Measurements from ENCODE around the gene GRIN2C.

The GRIN2C gene

GRCh38 chr17:74892013-74892841, 32.5 kb upstream of the GRIN2C start:
- Mint-ChIP-seq H3K4me3 (no peak overlapping the region), H3K4me1 (ENCODE audit: low read depth) (peaks cover 3% of the 10 kb centered on the region), H3K27me3 (peaks cover 42% of the 10 kb centered on the region), H3K36me3 (ENCODE audit: low read depth) (no peaks in the 10 kb centered on the region), H3K27ac (no peak overlapping the region), H3K9me3 (no peaks in the 10 kb centered on the region)

DNA sequence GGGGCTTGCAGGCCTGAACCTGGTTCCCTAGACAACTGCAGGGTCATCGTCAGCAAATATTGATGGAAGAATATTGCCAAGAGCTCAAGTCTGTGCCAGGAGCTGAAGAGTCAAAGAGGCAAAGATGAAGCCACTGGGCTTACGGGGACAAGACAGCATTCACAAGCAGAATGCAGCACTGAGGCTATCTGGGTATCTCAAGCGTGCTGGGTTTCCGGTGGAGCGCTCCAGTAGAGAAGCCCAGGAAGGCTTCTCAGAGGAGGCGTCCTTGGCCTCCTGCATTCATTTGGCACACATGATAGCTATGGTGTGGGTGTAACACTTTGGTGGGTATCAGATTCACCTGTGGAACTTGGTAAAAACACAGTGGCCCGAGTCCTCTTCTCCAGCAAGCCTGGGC, 30.9 kb upstream of the GRIN2C start:
- Mint-ChIP-seq H3K4me3 (no peak overlapping the region), H3K36me3 (ENCODE audit: low read depth) (no peaks in the 10 kb centered on the region), H3K27me3 (peaks cover 33% of the 10 kb centered on the region)

GRCh38 chr17:74888469-74888868, 28.8 kb upstream of the GRIN2C start:
- no peak overlapping the region for H3K4me3 Mint-ChIP-seq
- H3K27ac Mint-ChIP-seq, result no peak overlapping the region
- H3K36me3 Mint-ChIP-seq (ENCODE audit: low read depth), result no peaks in the 10 kb centered on the region
- no peaks in the 10 kb centered on the region for H3K4me1 Mint-ChIP-seq (ENCODE audit: low read depth)
- H3K27me3 Mint-ChIP-seq, result peaks cover 22% of the 10 kb centered on the region
- no peaks in the 10 kb centered on the region for H3K9me3 Mint-ChIP-seq

More for the DNA sequence above, 30.9 kb upstream of the GRIN2C start:
- Mint-ChIP-seq H3K4me1 (ENCODE audit: low read depth) (peaks cover 3% of the 10 kb centered on the region), H3K27ac (no peak overlapping the region), H3K9me3 (no peaks in the 10 kb centered on the region)

GRCh38 chr17:74883241-74883745, 23.6 kb upstream of the GRIN2C start:
- H3K36me3 Mint-ChIP-seq (ENCODE audit: low read depth), result no peaks in the 10 kb centered on the region
- no peaks in the 10 kb centered on the region for H3K4me1 Mint-ChIP-seq (ENCODE audit: low read depth)
- H3K27me3 Mint-ChIP-seq, result peaks cover 10% of the 10 kb centered on the region
- no peak overlapping the region for H3K27ac Mint-ChIP-seq
- H3K9me3 Mint-ChIP-seq, result no peaks in the 10 kb centered on the region
- no peak overlapping the region for H3K4me3 Mint-ChIP-seq

- no peaks in the 10 kb centered on the region for H3K36me3 Mint-ChIP-seq (ENCODE audit: low read depth)
- no peak overlapping the region for H3K27ac Mint-ChIP-seq
- peaks cover 10% of the 10 kb centered on the region for H3K27me3 Mint-ChIP-seq
- no peak overlapping the region for H3K4me3 Mint-ChIP-seq
- H3K9me3 Mint-ChIP-seq, result no peaks in the 10 kb centered on the region
- H3K4me1 Mint-ChIP-seq (ENCODE audit: low read depth), result no peaks in the 10 kb centered on the region
These were observed 23.0 kb upstream of the GRIN2C start for GRCh38 chr17:74882517-74883240.

DNA sequence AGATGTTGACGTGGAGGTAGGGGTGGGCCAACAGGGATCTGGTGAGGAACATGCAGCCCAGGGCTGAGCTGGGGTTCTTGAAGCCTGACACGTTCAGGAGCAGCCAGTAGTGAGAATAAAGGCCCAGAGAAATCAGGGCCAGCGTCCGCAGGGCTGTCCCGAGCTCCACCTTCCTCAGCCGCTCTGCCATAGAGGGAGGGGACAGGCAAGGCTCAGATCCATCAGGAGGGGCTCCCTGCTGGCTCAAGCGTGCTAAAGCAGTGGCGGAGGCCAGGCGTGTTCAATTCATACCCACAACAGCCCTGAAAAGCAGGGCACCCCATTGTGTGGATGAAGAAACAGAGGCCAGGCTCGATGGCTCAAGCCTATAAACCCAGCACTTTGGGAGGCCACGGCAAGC, 21.4 kb upstream of the GRIN2C start:
- Mint-ChIP-seq H3K4me3 (no peak overlapping the region), H3K27ac (no peak overlapping the region), H3K27me3 (peaks cover 10% of the 10 kb centered on the region), H3K36me3 (ENCODE audit: low read depth) (no peaks in the 10 kb centered on the region), H3K4me1 (ENCODE audit: low read depth) (no peaks in the 10 kb centered on the region), H3K9me3 (no peaks in the 10 kb centered on the region)

GRCh38 chr17:74879308-74879707, 19.6 kb upstream of the GRIN2C start:
- Mint-ChIP-seq H3K36me3 (ENCODE audit: low read depth) (no peaks in the 10 kb centered on the region), H3K4me3 (no peak overlapping the region), H3K4me1 (ENCODE audit: low read depth) (no peaks in the 10 kb centered on the region), H3K9me3 (no peaks in the 10 kb centered on the region), H3K27ac (no peak overlapping the region), H3K27me3 (peaks cover 3% of the 10 kb centered on the region)

GRCh38 chr17:74878658-74879057, 19.0 kb upstream of the GRIN2C start:
- no peak overlapping the region for H3K4me3 Mint-ChIP-seq
- no peak overlapping the region for H3K27ac Mint-ChIP-seq
- H3K36me3 Mint-ChIP-seq (ENCODE audit: low read depth), result no peaks in the 10 kb centered on the region
- H3K9me3 Mint-ChIP-seq, result no peaks in the 10 kb centered on the region
- H3K27me3 Mint-ChIP-seq, result no peaks in the 10 kb centered on the region
- H3K4me1 Mint-ChIP-seq (ENCODE audit: low read depth), result peaks cover 4% of the 10 kb centered on the region

- Mint-ChIP-seq H3K4me1 (ENCODE audit: low read depth) (peaks cover 4% of the 10 kb centered on the region), H3K36me3 (ENCODE audit: low read depth) (no peaks in the 10 kb centered on the region), H3K27me3 (no peaks in the 10 kb centered on the region), H3K27ac (no peak overlapping the region), H3K9me3 (no peaks in the 10 kb centered on the region), H3K4me3 (no peak overlapping the region)
These were observed 18.2 kb upstream of the GRIN2C start for GRCh38 chr17:74877592-74878548.

GRCh38 chr17:74875977-74876593, 16.4 kb upstream of the GRIN2C start:
- H3K27ac Mint-ChIP-seq, result no peak overlapping the region
- H3K9me3 Mint-ChIP-seq, result no peaks in the 10 kb centered on the region
- H3K27me3 Mint-ChIP-seq, result no peaks in the 10 kb centered on the region
- H3K36me3 Mint-ChIP-seq (ENCODE audit: low read depth), result no peaks in the 10 kb centered on the region
- H3K4me1 Mint-ChIP-seq (ENCODE audit: low read depth), result peaks cover 16% of the 10 kb centered on the region
- no peak overlapping the region for H3K4me3 Mint-ChIP-seq

DNA sequence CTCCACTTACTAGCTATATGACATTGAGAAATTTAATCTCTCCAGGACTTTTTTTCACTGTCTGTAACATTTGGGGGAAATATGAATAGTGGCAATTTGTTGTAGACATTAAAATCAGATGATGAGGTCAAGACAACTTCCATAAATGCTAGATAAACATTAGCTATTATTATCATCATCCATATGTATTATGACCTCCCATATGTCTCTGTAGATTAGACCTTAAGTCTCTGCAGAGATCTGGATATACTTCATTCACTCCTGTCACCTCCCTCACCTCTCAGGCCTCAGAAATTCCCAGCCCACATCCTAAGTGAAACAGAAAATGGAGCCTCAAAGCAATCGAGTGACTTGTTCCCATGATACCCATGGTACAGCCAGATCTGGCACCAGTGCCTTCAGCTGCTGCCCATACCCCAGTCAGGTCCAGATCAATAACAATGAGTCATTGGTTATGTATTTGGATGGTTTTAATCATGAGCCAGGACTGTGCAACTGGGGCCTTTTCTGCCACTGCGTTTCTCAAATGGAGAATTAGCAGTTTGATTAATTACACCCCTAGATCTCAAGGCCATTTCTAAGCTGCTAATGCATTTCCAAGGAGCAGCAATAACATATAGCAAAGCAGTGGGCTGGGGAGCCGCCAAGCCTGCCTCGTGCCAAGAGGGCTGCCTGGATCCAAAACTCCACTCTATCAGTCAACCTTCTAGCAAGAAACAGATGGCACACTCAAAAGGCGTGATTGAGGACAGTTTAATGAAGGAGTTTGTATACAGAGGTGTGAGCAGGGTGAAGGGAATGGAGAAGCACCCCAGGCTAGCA, 15.7 kb upstream of the GRIN2C start:
- Mint-ChIP-seq H3K36me3 (ENCODE audit: low read depth) (no peaks in the 10 kb centered on the region), H3K27ac (no peak overlapping the region), H3K4me1 (ENCODE audit: low read depth) (peaks cover 16% of the 10 kb centered on the region), H3K27me3 (no peaks in the 10 kb centered on the region), H3K4me3 (no peak overlapping the region), H3K9me3 (no peaks in the 10 kb centered on the region)

DNA sequence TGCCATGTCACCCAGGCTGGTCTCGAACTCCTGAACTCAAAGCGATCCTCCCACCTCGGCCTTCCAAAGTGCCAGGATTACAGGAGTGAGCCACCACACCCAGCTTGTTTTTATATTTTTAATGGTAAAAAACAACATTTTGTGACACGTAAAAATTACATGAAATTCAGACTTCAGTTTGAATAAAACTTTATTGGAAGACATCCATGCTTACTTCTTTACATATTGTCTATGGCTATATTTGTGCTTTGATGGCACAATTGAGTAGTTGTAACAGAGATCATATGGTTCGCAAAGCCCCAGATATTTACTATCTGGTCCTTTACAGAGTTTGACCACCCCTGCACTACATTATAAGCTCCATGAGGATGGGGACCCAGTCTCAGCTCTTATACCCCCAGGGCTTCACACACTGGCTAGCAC, 14.9 kb upstream of the GRIN2C start:
- no peak overlapping the region for H3K4me3 Mint-ChIP-seq
- H3K27me3 Mint-ChIP-seq, result no peaks in the 10 kb centered on the region
- no peak overlapping the region for H3K27ac Mint-ChIP-seq

GRCh38 chr17:74873874-74874614, 14.4 kb upstream of the GRIN2C start:
- Mint-ChIP-seq H3K4me3 (peak overlapping the region; percentile 81), H3K9me3 (no peaks in the 10 kb centered on the region), H3K4me1 (ENCODE audit: low read depth) (peaks cover 16% of the 10 kb centered on the region), H3K36me3 (ENCODE audit: low read depth) (no peaks in the 10 kb centered on the region), H3K27ac (peak overlapping the region; percentile 90), H3K27me3 (no peaks in the 10 kb centered on the region)

More for the DNA sequence above, 14.9 kb upstream of the GRIN2C start:
- Mint-ChIP-seq H3K9me3 (no peaks in the 10 kb centered on the region), H3K4me1 (ENCODE audit: low read depth) (peaks cover 16% of the 10 kb centered on the region), H3K36me3 (ENCODE audit: low read depth) (no peaks in the 10 kb centered on the region)

Measured in stimulated activated naive CD8-positive, alpha-beta T cell treated with anti-CD3 and anti-CD28 coated beads, Interleukin-15, Interleukin-2, amounts not matched to agents 100 ng/mL and 50 ng/mL, for 24 hours (primary cell).